OCI-LY1 (cell line): Measurements from ENCODE around the gene STT3B.

Experiments
- EZH2 ChIP-seq: fragments of 200-600 bp; sonication (generic), shearing (Covaris generic); IDR thresholded peaks from 2 replicates; pipeline ENCODE4 v1.8.0; 2017; ENCODE audit warnings: borderline replicate concordance, mixed run types, mild to moderate bottlenecking, antibody characterized with exemption, low read length, moderate library complexity, mixed read lengths
- TF ChIP-seq, protein P1 (sequence below): fragments of 200-600 bp; sonication (generic), shearing (Covaris generic); IDR thresholded peaks from 2 replicates; pipeline ENCODE4 v1.5.1; 2017; ENCODE audit warnings: mild to moderate bottlenecking, antibody characterized with exemption, low read length, moderate library complexity, mixed read lengths

DNA sequence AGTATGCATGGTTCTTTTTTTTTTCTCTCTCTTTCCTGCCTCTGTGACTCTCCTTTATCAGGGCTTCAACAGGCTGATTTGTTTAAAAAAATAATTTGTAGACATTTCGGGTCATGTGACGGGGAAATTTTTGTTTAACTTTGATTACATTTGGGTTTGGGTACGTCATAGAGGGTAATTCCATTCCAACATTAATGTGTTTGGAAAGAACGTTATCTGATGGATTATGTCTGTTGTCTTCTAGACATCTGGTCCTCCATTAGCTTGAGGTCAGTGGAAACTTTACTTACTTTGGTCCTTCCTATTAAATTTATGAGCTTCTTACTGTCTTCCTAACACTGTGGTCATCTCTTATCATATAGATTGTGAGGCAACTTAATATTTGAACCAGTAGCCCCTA is 80.9 kb downstream of the STT3B start:
- TF ChIP-seq, protein P1, sequence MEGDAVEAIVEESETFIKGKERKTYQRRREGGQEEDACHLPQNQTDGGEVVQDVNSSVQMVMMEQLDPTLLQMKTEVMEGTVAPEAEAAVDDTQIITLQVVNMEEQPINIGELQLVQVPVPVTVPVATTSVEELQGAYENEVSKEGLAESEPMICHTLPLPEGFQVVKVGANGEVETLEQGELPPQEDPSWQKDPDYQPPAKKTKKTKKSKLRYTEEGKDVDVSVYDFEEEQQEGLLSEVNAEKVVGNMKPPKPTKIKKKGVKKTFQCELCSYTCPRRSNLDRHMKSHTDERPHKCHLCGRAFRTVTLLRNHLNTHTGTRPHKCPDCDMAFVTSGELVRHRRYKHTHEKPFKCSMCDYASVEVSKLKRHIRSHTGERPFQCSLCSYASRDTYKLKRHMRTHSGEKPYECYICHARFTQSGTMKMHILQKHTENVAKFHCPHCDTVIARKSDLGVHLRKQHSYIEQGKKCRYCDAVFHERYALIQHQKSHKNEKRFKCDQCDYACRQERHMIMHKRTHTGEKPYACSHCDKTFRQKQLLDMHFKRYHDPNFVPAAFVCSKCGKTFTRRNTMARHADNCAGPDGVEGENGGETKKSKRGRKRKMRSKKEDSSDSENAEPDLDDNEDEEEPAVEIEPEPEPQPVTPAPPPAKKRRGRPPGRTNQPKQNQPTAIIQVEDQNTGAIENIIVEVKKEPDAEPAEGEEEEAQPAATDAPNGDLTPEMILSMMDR, result no peak
- TF ChIP-seq EZH2, result no peak
